Activated T-cell treated with anti-CD3 and anti-CD28 coated beads, Interleukin-2, amount 50 U/mL, for 48 hours (primary cell): Measurements from ENCODE around the gene SFXN2.
"Not testable (repeated sequence)": the region's sequence is repeated elsewhere in the genome, so short reads cannot be mapped to it uniquely, and the experiment has no call there.

Experiments
- DNase-seq, 2 experiments: peaks; one replicate each; pipeline ENCODE4 v3.0.0-alpha.2; 2020

SFXN2 gene

DNA sequence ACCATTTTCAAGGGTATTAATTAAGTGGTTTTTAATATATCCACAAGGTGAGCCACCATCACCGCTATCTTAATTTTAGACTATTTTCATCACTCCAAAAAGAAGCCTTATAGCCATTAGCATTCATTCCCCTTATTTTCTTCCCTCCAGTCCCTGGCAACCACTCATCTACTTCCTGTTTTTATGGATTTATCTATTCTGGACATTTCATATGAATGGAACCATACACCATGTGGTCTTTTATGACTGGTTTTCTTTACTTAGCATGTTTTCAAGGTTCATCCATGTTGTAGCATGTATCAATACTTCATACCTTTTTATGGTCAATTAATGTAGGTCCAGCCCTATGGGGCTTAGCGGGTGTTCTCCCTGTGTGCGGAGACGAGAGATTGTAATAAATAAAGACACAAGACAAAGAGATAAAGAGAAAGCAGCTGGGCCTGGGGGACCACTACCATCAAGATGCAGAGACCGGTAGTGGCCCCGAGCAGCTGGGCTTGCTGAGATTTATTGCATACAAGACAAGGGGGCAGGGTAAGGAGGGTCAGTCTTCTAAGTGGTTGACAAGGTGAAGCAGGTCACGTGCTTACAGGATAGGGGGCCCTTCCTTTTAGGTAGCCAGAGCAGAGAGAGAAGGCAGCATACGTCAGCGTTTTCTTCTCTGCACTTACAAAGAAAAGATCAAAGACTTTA, 44.0 kb downstream of the SFXN2 start:
- DNase-seq: no peak

DNA sequence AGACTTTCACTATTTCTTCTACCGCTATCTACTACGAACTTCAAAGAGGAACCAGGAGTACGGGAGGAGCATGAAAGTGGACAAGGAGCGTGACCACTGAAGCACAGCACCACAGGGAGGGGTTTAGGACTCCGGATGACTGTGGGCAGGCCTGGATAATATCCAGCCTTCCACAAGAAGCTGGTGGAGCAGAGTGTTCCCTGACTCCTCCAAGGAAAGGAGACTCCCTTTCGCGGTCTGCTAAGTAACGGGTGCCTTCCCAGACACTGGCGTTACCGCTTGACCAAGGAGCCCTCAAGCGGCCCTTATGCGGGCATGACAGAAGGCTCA, 44.5 kb downstream of the SFXN2 start:
- DNase-seq: not testable (repeated sequence)

DNA sequence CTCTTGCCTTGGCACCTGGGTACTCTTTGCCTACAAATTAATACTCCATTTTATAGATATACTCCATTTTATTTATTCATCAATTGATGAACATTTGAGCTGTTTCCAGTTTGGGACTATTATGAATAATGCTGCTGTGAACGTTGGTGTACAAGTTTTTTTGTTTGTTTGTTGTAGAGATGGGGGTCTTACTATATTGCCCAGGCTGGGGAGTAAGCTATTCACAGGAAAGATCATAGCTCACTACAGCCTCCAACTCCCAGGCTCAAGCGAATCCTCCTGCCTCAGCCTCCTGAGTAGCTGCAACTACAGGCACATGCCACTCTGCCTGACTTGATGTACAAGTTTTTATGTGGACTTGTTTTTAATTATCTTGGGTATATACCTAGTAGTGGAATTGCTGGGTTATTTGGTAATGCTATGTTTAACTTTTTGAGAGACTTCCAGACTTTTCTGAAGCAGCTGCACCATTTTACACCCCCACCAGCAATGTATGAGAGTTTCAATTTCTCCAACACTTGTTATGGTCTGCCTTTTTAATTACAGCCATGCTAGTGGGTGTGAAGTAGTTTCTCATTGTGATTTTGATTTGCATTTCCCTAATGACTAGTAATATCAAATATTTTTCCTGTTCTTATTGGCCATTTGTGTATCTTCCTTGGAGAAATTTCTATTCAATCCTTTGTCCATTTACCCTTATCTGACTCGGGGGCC, 45.2 kb downstream of the SFXN2 start:
- no peak for DNase-seq

DNA sequence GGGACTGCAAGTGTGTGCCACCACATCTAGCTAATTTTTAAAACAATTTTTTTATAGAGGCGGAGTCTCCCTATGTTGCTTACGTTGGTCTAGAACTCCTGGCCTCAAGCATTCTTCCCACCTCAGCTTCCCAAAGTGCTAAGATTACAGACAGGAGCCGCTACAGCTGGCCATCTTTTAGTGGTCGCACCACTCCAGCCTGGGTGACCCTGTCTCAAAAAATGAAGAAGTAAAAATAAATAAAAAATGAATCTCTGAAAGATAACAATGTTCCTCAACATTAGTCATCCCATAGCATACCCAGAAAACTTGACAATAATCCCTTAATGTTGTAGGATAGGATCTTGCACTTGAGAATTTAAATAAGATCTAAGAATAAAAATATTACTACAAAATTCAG, 47.5 kb downstream of the SFXN2 start:
- no peak for DNase-seq

DNA sequence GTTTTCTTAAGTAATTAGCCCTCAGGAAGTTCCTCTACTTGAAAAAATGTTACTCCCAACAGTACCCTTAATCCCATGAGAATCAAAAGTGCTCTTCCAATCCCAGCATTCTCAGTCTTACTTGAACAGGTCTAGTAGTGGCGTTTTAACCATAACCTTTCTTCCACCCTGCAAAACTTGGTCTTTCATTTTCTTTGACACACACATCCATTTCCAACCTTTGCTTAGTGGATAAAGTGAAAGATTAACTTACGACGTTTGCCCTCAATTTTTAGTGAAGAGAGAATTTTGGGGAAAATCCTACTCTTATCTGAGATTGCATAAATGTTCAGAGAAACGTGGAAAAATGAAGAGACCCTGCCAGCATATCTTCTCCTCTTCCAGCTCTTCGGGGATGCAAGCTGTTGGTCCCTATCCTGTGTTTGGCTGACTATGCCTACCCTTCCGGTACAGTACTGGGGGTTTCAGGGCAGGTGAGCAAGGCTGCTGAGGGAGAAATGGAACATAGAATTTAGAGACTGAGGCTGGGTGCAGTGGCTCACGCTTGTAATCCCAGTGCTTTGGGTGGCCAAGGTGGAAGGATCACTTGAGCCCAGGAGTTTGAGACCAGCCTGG, 48.1 kb downstream of the SFXN2 start:
- no peak for DNase-seq

DNA sequence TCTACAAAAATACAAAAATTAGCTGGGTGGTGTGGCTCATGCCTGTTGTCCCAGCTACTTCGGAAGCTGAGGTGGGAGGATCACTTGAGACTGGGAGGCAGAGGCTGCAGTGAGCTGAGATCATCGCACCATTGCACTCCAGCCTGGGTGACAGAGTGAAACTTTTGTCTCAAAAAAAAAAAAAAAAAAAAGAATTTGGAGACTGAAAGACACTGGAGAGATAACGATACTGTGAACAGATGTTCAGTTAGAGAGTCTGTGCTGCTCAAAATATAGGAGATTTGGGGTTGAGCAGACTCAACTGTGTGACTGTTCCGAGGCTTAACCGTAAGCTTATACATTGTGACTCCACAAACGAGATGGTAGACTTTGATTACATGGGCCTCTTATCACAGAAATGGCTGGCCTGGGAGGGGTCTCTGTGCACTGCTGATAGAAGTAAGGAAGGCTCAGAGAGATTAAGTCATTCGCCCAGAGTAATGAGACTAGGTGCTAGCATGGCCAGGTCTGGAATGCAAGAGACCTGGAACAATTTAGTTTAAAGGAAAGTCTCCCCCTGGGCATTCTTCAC, 48.7 kb downstream of the SFXN2 start:
- no peak for DNase-seq

DNA sequence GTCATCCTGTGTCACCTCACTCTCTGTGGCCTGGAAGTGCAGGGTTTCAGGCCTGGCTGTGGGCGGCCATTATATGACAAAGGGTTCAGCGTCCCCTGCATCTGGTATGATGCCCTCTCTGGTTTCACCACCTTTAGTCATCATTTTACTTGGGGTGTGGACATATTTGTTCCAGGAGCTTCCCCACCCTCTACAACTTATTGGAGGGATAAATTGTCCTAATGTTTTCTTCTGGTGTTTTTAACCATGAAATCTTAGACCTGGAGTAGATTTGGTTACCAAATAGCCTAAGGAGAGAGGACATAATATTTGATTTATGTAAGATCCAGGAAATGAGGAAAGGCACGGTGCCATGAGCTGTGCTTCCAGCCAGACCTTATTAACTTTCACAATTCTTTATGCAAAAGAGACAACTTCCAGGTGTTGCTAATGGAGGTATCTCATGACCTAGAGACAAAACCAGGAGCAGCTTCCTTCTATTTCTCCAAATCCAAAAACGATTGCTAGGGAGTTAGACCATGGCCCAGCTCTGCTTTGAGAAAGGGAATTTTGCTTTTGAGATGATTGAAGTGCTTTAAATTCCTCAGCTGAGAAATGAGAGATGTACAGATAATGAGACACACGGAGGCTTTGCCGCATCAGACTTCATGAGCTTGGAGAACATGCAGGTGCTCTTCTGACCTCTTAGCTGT, 50.2 kb downstream of the SFXN2 start:
- no peak for DNase-seq

DNA sequence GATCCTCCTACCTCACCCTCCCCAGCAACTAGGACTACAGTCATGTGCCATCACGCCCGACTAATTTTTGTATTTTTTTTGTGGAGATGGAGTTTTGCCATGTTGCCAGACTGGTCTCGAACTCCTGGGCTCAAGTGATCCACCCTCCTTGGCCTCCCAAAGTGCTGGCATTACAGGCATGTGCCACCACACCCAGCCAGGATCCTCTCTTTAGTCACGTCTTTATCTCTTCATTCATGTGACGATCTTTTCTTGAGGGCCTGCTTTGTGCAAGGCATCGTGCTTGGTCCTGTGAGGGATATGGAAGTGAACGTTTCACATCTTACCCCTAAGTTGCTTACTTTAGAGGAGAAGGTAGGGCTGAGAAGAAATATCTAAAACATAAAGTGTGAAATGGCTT, 50.9 kb downstream of the SFXN2 start:
- no peak for DNase-seq

DNA sequence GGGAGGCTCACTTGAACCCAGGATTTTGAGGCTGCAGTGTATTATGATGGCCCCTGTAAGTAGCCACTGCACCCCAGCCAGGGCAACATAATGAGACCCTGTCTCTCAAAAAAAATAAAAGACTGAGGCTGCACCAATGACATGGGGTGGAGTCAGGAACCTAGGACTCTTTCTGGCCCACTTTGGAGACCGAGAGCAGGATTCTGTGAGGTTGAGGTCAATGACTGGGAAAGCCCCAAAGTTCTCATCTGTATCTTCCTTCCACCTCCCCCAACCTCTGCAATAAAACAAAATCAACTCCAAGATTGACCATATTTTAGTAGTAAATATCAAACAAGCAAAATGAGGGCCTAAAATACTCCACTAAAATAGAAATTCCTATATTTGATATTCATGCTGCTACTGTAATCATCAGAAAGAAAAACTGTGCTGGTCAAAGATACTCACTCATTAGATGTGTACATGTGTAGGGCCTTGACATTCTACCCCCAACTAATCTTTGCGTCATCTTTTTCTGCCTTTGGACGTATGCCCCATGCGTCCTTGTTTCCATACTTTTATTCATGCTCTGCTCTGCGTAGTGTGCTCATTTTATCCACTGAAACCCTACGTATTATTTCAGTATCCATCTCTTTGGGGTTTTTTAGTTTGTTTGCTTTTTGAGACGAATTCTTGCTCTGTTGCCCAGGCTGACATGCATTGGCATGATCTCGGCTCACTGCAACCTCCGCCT, 53.2 kb downstream of the SFXN2 start:
- no peak for DNase-seq

DNA sequence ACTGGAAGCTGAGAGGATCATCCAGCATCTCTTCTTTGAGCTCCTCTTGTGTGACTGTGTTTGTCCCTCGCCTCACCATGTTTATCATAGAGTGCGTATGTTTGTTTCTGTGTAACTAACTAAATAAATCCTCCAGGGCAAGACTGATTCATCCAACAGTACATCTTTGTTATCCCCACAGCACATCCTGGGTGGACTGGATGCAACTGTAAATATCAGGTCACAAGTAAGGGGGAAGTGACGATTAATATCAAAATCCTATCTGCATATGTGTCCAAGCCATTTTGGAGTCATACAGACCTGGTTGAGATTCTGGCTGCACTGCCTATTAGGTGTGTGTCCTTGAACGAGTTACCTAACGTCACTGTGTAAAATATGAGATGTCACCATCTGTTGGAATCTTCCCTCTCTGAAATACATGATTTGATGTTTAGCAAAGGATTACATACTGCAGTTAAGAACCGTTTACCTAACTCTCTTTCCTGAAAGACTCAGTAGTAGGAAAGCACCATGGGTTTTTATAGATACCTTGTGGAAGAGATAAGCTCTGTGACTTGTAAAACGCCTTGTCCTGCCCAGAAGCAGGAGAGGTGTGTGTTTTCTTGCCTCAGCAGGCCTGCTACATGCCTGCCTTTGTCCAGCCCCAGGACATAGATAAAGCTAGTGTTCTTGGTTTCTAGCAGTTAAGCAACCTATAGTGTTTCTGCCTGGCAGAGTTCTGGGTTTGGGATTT, 55.1 kb downstream of the SFXN2 start:
- DNase-seq: no peak

DNA sequence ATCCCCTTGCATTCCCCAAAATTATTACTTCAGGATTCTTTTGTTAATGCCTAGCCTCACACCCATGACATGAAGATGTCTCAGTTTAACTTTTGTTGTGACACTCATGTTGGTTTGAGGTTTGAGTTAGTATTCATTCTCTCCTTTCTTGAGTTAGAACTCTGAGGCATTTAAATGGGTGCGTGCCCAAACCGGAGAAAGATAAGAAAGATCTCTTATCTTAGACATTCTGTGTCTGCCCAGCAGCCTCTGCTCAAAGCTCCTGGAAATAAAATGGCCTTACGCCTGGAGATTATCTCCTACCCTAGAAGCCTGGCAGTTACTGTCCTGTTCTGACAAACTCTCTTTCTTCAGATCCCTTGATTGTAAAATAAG, 55.7 kb downstream of the SFXN2 start:
- no peak for DNase-seq

DNA sequence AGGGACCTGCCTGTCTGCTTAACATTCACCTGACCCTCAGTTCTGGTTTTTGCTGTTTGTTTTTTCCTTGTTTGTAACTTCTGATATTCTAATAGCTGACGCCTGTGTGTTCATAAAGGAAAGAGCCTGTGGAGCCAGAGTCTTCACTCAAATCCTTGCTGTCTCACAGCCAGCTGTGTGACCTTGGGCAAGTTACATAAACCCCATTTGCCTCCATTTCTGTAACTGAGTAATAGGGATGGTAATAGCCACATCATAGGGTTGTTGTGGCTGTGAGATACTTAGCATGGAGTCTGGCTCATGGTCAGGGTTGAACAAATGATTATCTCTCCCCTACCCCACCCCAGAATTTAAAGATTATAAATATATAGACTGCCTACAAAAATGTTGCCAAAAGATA, 56.4 kb downstream of the SFXN2 start:
- no peak for DNase-seq

DNA sequence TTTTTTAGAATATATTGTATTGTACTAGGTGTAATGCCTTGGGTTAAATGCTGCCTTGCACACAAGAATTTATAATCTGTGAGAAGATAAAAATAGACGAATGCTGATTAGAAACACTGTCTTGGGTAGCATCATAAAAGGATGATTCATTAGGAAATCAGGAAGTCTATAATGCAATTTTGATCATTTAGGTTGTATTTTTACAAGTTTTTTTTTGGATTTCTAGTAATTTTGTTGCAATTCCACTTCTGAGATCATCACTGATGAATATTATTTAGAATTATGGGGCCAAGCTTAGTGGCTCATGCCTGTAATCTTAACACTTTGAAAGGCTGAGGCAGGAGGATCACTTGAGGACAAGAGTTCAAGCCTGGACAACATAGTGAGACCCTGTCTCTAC, 58.9 kb downstream of the SFXN2 start:
- DNase-seq: no peak

DNA sequence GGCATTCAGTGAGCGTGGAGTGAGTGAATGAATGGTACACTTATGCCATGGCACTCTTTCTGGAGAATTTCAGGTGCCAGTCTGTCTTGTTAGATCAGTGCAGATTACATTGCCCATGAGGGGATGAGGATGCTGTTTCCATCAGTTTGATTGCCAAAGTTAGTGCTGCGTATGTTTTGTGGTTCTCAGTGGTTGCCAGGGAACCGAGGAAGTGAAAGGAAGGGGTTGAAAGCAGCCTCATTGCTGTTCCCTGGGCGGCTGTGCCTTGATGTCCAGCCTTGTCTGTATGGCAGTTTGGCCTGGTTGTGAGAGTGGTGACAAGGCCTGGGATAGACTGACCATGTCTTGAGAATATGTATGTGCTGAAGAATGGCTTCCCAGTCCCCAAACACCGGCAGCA, 59.5 kb downstream of the SFXN2 start:
- DNase-seq: no peak

DNA sequence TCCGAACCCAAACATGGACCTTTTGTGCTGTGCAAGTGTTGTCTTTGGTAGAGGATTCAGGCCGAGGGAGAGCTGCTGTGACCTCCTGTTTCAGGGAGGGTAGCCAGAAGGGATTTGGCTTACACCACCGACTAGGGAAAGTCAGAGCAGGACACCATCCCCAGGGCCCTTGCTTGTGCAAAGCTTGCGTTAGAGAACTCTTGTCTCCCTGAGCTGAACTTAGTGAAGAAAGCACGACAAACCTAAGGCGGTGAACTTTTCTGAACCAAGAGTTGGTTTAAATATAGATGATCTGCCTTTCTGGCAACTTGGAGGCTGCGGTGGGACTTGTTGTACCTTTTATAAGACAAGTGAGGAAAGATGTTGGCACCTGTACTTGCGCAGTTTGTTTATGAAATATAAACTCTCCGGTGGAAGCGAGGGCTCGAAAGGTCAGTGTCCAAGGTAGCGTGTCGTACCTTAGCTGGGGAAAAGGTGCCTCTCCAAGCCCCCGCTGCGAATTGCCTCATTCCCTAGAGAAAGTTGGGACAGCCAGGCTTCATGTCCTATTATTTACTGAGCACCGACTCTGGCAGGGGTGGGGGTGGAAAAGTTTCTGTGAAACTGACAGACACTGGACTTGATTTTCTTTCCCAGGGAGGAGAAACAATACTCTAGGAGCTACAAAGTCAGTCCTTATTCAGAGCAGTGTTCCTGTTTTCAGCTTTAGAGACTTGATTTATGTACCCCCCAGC, 60.9 kb downstream of the SFXN2 start:
- no peak for DNase-seq

DNA sequence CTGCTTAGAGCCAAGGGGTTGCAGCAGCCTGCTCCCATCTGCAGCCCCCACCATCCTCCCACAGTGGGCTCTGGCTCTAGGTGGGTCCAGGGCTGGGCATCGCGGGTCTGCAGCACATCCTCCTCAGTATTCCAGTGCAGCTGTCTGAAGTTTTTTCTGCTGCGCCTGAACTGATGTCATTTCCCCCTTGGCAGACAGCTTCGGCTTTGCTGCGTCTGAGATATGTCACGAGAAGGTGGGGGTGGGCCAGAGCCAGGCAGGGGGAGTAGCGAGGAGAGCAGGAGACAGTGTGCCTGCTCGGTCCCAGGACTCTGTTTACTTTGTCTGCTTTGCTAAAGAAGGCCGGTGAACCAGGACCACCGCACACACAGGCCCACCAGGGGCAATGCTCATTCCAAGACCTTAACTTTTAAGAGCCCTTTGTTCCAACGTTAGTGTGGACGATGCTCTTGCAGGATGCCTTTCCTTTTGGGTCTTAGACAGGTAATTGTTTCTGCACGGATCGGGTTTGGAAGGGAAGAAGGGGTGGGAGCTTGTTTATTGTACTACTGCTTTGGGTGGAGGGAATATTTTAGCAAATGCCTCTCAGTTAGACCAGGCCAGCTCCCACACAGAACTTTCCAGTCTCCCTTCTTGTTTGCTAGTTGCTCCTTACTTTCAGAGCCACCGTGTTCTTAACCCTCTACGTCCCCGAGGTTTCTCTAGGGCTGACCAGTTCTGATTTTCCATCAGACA, 61.7 kb downstream of the SFXN2 start:
- peak in 1 of 2 experiments; percentile 47 for DNase-seq

DNA sequence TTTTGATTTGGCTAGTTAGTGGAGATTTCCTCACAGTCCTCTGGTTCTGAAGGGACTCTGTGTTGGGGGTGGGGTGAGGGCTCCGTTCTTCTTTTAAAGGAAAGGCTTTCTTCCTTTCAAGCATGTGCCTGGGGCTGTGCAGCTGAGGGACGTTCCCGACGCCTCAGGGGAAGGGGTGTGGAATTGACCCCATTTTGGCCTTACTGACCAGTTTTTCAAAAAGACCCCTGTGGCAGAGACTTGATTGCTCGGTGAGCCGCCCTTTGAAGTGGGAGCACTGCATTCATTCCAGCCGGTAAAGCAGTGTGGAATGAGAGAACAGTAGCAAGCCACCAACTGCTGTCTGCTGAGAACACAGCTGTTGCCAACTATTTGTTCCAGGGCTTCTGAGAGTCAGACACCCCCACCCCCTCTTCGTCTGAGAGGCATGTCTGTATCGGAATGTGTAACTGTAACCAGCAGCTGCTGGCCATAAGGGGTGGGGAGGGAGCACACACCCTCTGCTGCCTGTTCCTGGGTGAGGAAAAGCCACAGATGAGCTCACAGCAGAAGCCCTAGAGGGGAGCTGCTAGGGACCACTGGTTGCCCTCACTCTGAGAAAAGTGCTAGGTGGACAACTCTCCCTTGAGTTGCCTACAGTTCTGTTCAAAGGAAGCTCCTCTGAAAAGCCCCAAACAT, 62.5 kb downstream of the SFXN2 start:
- DNase-seq: peak in 1 of 2 experiments; percentile 40

DNA sequence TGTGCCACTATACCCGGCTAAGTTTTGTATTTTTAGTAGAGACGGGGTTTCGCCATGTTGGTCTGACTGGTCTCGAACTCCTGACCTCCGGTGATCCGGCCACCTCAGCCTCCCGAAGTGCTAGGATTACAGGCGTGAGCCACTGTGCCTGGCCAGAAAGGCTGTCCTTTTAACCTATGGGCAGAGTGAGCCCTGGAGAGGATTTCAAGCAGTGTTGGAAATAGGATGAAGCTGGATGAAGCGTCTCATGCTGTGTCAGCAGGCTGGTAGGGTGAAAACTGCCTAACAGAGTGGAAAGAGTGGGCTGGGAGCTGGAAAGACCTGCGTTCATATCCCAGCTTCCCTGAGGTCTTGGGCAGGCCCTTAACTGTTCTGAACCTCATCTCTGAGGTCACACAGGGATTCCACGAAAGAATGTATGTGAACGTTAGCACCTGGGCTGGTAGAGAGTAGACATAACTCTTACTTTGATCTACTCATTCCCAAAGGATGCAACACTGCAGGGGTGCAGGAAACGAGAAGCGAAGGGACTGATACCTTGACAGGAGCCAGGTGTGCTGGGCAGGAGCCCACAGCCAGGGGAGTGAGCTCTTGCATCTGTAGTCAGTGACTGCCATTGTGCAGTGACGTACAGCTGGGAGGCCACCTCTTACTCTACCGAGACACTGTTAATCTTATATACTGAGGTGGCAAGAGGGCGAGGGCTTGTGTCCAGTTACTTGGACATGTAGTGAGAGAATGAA, 63.4 kb downstream of the SFXN2 start:
- DNase-seq: no peak

DNA sequence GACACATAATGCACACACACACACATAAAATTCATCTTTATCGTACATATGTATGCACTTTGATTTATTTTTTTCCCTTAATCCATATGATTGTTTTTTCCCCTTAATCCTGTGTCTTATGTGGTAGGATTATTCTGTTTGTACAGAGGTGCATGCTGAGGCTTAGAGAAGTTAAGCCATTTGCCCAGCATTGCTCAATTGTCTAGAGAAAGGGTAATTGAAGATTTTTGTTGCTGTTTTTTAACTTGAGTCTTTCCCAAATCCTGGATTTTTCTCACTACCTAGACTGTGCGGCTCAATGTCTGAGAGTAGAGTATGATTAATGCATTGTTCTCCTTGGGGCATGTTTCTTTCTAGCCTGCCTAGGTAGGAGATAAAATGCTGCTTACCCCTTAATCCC, 64.3 kb downstream of the SFXN2 start:
- DNase-seq: no peak
